HEK293T (cell line): ENCODE data around the gene CCZ1.
"Not testable (repeated sequence)": the region's sequence is repeated elsewhere in the genome, so short reads cannot be mapped to it uniquely, and the experiment has no call there.

ENCODE experiments used
- ARNT ChIP-seq: fragments of 450-650 bp; IDR thresholded peaks from 2 replicates; pipeline ENCODE4 v1.6.1; 2017; ENCODE audit warnings: mild to moderate bottlenecking
- BHLHE40 ChIP-seq: fragments of 450-650 bp; IDR thresholded peaks from 2 replicates; pipeline ENCODE4 v1.6.1; 2016; ENCODE audit warnings: mild to moderate bottlenecking, moderate library complexity, borderline replicate concordance
- ELF4 ChIP-seq: fragments of 450-650 bp; IDR thresholded peaks from 2 replicates; pipeline ENCODE4 v1.6.1; 2017; ENCODE audit warnings: antibody characterized with exemption
- FOXA1 ChIP-seq: fragments of 450-650 bp; IDR thresholded peaks from 2 replicates; pipeline ENCODE4 v1.6.1; 2016; ENCODE audit warnings: mild to moderate bottlenecking
- FOXM1 ChIP-seq: fragments of 450-650 bp; IDR thresholded peaks from 2 replicates; pipeline ENCODE4 v1.6.1; 2017; ENCODE audit warnings: mild to moderate bottlenecking, borderline replicate concordance
- HDGF ChIP-seq: fragments of 450-650 bp; IDR thresholded peaks from 2 replicates; pipeline ENCODE4 v1.6.1; 2017; ENCODE audit warnings: antibody characterized with exemption, borderline replicate concordance
- LEF1 ChIP-seq: fragments of 450-650 bp; IDR thresholded peaks from 2 replicates; pipeline ENCODE4 v1.6.1; 2017; ENCODE audit warnings: mild to moderate bottlenecking, borderline replicate concordance
- NFRKB ChIP-seq: fragments of 450-650 bp; IDR thresholded peaks from 2 replicates; pipeline ENCODE4 v1.6.1; 2016; ENCODE audit warnings: mild to moderate bottlenecking, moderate library complexity
- SP1 ChIP-seq: fragments of 450-650 bp; IDR thresholded peaks from 2 replicates; pipeline ENCODE4 v1.6.1; 2017
- SUZ12 ChIP-seq: fragments of 450-650 bp; IDR thresholded peaks from 2 replicates; pipeline ENCODE4 v1.6.1; 2016; ENCODE audit warnings: mild to moderate bottlenecking
- ZNF384 ChIP-seq: fragments of 450-650 bp; IDR thresholded peaks from 2 replicates; pipeline ENCODE4 v1.6.1; 2016
- TF ChIP-seq, protein P1 (sequence below): fragments of 450-650 bp; IDR thresholded peaks from 2 replicates; pipeline ENCODE4 v1.6.1; 2016

DNA sequence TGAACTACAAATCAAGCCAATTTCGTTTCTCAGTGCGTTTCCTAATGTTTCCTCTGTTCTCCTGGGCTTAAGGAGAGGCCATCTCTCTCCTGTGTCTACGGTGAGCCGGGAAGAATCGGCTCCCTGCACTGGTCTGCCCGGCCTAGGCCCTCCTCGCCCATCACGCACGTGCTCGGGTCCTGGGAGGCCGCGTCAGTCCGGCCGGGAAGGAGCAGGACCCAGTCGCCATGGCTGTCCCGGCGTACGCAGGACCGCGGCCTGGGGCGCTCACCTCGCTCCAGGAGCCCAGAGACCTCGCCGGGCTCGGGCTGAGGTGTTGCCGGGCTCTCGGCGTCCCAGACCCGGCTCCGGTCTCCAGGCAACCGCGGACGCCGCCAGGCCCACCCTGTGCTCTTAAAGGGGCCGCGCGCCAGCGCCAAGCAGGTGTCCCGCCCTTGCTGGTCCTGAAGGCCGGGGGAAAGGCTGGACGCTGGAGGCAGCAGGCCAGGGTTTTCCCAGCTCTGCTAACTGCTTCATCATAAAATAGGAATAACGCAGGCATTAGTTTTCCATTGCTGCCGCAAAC lies 71.9 kb downstream of the CCZ1 start, which contains the start of gene RSPH10B:
- TF ChIP-seq FOXM1, ZNF384, HDGF, ELF4, NFRKB, SP1, ARNT, FOXA1, SUZ12, LEF1, BHLHE40: not testable (repeated sequence)
- TF ChIP-seq, protein P1, sequence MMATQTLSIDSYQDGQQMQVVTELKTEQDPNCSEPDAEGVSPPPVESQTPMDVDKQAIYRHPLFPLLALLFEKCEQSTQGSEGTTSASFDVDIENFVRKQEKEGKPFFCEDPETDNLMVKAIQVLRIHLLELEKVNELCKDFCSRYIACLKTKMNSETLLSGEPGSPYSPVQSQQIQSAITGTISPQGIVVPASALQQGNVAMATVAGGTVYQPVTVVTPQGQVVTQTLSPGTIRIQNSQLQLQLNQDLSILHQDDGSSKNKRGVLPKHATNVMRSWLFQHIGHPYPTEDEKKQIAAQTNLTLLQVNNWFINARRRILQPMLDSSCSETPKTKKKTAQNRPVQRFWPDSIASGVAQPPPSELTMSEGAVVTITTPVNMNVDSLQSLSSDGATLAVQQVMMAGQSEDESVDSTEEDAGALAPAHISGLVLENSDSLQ: not testable (repeated sequence)
